GM12874 (cell line): Measurements from ENCODE around the gene WDR43.

Experiments used
- TF ChIP-seq, protein P1 (sequence below): IDR thresholded peaks from 2 replicates; pipeline ENCODE4 v1.5.1; 2011; ENCODE audit warnings: low read depth, mild to moderate bottlenecking, control low read depth, low read length, moderate library complexity; ENCODE audit not compliant: insufficient read depth

WDR43 gene

GRCh38 chr2:28930205-28930604 lies 35.7 kb downstream of the WDR43 start:
- TF ChIP-seq, protein P1, sequence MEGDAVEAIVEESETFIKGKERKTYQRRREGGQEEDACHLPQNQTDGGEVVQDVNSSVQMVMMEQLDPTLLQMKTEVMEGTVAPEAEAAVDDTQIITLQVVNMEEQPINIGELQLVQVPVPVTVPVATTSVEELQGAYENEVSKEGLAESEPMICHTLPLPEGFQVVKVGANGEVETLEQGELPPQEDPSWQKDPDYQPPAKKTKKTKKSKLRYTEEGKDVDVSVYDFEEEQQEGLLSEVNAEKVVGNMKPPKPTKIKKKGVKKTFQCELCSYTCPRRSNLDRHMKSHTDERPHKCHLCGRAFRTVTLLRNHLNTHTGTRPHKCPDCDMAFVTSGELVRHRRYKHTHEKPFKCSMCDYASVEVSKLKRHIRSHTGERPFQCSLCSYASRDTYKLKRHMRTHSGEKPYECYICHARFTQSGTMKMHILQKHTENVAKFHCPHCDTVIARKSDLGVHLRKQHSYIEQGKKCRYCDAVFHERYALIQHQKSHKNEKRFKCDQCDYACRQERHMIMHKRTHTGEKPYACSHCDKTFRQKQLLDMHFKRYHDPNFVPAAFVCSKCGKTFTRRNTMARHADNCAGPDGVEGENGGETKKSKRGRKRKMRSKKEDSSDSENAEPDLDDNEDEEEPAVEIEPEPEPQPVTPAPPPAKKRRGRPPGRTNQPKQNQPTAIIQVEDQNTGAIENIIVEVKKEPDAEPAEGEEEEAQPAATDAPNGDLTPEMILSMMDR: no peak

DNA sequence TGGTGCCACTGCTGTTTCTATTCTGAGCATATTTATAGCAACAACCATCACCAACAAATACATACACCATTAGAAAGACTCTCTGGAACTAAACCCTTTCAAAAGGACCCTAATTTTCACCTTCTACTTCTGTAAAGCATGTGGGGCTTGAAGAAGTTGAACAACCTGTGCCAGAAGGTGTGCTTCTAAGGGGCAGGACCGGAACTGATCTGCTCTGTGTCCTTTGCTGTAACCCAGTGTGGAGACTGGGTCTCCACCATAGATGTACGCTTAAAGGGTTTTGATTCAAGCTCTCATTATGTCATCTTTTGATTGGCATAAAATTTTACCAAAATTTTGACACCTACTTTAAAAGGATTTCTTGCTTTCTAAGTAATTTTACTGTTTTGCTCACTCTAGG lies 40.3 kb downstream of the WDR43 start:
- TF ChIP-seq, protein P1: no peak

- TF ChIP-seq, protein P1: no peak
Measured at GRCh38 chr2:28941008-28941407, 46.5 kb downstream of the WDR43 start.

DNA sequence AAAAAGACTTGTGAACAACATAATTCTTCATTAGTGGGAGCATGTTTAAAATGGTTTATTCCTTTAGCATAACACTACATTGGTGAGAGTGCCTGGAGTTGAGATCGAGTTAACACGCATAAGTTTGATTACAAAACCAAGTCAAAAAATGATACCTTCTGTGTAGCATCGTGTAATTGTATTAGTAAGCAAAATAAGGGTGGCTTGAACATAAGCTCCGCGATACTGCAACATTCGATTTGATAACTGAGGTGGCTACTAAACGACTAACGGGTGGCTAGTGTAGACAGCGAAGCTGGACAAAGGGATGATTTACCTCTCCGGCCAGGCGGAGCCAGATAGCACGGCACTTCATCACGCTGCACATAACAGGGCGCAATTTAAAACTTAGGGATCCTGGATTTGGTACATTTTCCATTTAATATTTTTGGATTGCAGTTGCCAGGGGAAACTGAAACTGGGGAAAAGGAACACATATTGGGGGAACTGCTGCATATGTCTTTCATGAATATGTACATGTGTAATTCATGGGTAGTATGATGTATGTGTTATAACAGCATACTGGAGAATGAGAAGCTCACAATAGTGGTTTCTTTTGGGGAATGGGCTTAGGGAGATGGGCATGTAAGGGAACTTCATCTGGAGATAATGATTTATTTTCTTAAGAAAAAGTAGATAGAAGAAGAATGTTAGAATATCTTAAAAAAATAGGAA lies 50.2 kb downstream of the WDR43 start:
- TF ChIP-seq, protein P1: no peak

DNA sequence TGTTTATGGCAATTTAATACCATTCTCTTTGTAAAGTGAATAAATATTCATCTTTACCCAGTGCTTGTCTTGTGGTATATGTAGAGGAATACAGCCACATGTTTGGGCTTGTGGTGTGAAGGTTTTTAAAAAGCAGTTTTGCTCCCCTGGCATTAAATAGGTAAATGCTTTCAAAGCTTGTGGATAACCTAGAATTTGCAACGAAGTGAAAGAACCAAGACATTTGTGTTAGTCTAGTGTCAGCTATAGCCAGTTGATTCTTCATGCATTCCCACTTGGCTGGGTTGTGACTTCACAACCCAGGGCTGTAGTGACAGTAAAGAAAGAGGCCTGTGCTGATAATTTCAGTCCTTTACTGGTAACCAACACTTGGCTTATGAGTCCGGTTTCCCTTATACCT lies 53.7 kb downstream of the WDR43 start:
- TF ChIP-seq, protein P1: no peak

GRCh38 chr2:28949190-28949589 lies 54.7 kb downstream of the WDR43 start:
- TF ChIP-seq, protein P1: no peak

DNA sequence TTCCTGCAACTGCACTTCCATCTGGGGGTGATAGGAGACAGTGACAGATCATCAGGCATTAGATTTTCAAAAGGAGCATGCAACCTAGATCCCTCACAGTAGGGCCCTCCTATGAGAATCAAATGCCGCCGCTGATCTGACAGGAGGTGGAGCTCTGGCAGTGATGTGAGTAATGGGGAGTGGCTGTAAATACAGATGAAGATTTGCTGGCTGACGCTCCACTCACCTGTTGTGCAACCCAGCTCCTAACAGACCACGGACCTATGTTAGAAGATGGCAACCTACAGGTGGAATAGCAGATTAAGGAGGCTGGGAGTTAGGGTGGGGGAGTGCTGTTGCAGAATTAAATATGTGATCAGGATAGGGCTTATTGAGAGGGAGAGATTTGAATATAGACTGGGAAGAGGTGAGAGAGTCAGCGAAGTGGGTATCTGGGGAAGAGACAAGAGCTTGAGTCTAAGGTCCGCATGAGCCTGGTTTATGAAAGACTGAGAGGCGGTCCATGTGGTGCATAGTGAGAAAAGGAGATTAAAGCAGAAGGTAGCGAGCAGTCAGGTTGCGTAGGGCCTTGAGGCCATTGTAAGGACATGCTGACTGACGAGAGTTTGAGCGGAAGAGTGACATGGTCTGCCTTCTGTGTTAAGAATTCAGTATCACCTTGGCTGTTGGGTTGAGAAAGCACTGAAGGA lies 55.3 kb downstream of the WDR43 start:
- TF ChIP-seq, protein P1: no peak
